HepG2 (cell line): ENCODE data around the gene WWTR1. TPM values are rescaled to one million over a fixed set of nuclear protein-coding genes. Genes with fewer than 3 reads are reported as not detected.

Source experiments
- ATAC-seq: fragments of 200-7000 bp; cut with Tn5 transposase; 3 replicates; pipeline ENCODE4 v1.9.1; 2020; ENCODE audit warnings: mild to moderate bottlenecking, moderate library complexity
- BruUV-seq: library from RNA; stranded (reverse); fragments of 400-500 nt; replicated peaks from 2 replicates; lab custom pipeline; 2021; lab: Mats Ljungman, UMichigan
- CTCF ChIA-PET: fragments of 300-600 bp; formaldehyde crosslinking; extraction: SDS; loops from one replicate; lab custom pipeline; 2021; ENCODE audit warnings: low total read pairs, inconsistent platforms, low intra/inter-chr PET ratio; lab: Yijun Ruan, JAX
- POLR2A ChIA-PET: fragments of 350-600 bp; sonication (Branson Sonifier 250); formaldehyde crosslinking; loops from one replicate; lab custom pipeline; 2020; ENCODE audit warnings: antibody characterized with exemption, inconsistent platforms; lab: Yijun Ruan, JAX
- DNase-seq: peaks from one replicate; pipeline ENCODE4 v3.0.0-alpha.2; 2015; ENCODE audit warnings: low spot score
- FAIRE-seq: peaks from 3 replicates; lab custom pipeline; 2011; peaks lifted over from hg19 to GRCh38; lab: Jason Lieb, UNC
- H2AFZ ChIP-seq: one replicate; pipeline ENCODE4 v1.6.1; 2011; ENCODE audit warnings: low read length, inconsistent platforms
- H3K27ac ChIP-seq: fragments of 300-600 bp; 3 replicates; pipeline ENCODE4 v1.8.0; 2011; ENCODE audit warnings: mixed run types, mild to moderate bottlenecking, mixed read lengths, low read length, inconsistent platforms; ENCODE audit not compliant: insufficient read depth; ENCODE audit errors: extremely low read length
- H3K27me3 ChIP-seq, 2 experiments: fragments of 200-600 bp in 1 of 2; 2 replicates in 1 of 2; 3 replicates in 1 of 2; pipeline versions ENCODE4 v1.6.0 to v1.8.0; 2011; ENCODE audit warnings: low read length in 2 of 2, mild to moderate bottlenecking in 2 of 2, moderate library complexity in 2 of 2, inconsistent platforms in 1 of 2; ENCODE audit not compliant: insufficient read depth in 2 of 2, control insufficient read depth in 1 of 2
- H3K36me3 ChIP-seq, 2 experiments: fragments of 200-600 bp in 1 of 2; replicated peaks in 1 of 2; 2 replicates in 1 of 2; 3 replicates in 1 of 2; pipeline versions ENCODE4 v1.5.1 to v1.8.0; 2011; ENCODE audit warnings: low read length in 2 of 2, inconsistent platforms in 1 of 2; ENCODE audit not compliant: insufficient read depth in 2 of 2, control insufficient read depth in 1 of 2
- H3K4me1 ChIP-seq: 2 replicates; pipeline ENCODE4 v1.5.1; 2012; ENCODE audit warnings: low read length, inconsistent platforms; ENCODE audit not compliant: insufficient read depth
- H3K4me2 ChIP-seq: 2 replicates; pipeline ENCODE4 v1.6.0; 2011; ENCODE audit warnings: low read depth, low read length, inconsistent platforms
- H3K4me3 ChIP-seq, 3 experiments: fragments of 200-600 bp in 1 of 3; sonication (generic), shearing (Covaris generic) in 1 of 3; replicated peaks in 1 of 3; 2 replicates each; pipeline ENCODE4 v1.5.1; 2011 to 2016; ENCODE audit warnings: low read length in 3 of 3, inconsistent platforms in 2 of 3, low read depth in 2 of 3, mild to moderate bottlenecking in 2 of 3, control low read depth in 1 of 3, mixed read lengths in 1 of 3; ENCODE audit not compliant: insufficient read depth in 1 of 3
- H3K79me2 ChIP-seq: one replicate; pipeline ENCODE4 v1.6.1; 2011; ENCODE audit warnings: low read length, inconsistent platforms; ENCODE audit not compliant: insufficient read depth
- H3K9ac ChIP-seq: 2 replicates; pipeline ENCODE4 v1.6.0; 2011; ENCODE audit warnings: mild to moderate bottlenecking, low read depth, low read length, inconsistent platforms; ENCODE audit not compliant: insufficient read depth
- H3K9me3 ChIP-seq: 2 replicates; pipeline ENCODE4 v1.5.1; 2012; ENCODE audit warnings: mild to moderate bottlenecking, low read length
- H4K20me1 ChIP-seq: 2 replicates; pipeline ENCODE4 v1.6.0; 2011; ENCODE audit warnings: inconsistent platforms, mild to moderate bottlenecking, low read length, moderate library complexity; ENCODE audit not compliant: insufficient read depth
- BCL6 ChIP-seq: IDR thresholded peaks from 2 replicates; pipeline ENCODE4 v1.6.1; 2016; ENCODE audit warnings: missing genetic modification reagents, missing compliant biosample characterization
- CBX5 ChIP-seq: sonication (generic); formaldehyde crosslinking; IDR thresholded peaks from 2 replicates; pipeline ENCODE4 v1.4.0; 2020; ENCODE audit warnings: missing genetic modification reagents, borderline replicate concordance
- CENPX ChIP-seq: sonication (generic); formaldehyde crosslinking; IDR thresholded peaks from 2 replicates; pipeline ENCODE4 v1.9.0; 2021; ENCODE audit warnings: mild to moderate bottlenecking, missing genetic modification reagents, moderate library complexity
- CHD2 ChIP-seq: IDR thresholded peaks from 2 replicates; pipeline ENCODE4 v1.6.1; 2011; ENCODE audit warnings: low read depth, low read length, improper control_type of control experiment
- ETS1 ChIP-seq: sonication (generic); formaldehyde crosslinking; IDR thresholded peaks from 2 replicates; pipeline ENCODE4 v1.4.0; 2020; ENCODE audit warnings: missing genetic modification reagents
- GRHL1 ChIP-seq: sonication (generic); formaldehyde crosslinking; conservative IDR thresholded peaks from 2 replicates; pipeline ENCODE4 v1.8.0; 2022; ENCODE audit warnings: missing genetic modification reagents
- HNF4G ChIP-seq, 2 experiments: sonication (generic) in 1 of 2; formaldehyde crosslinking in 1 of 2; IDR thresholded peaks; 2 replicates each; pipeline versions ENCODE4 v1.4.0 to v1.6.1; 2011 to 2020; ENCODE audit warnings: borderline replicate concordance in 2 of 2, low read depth in 2 of 2, mild to moderate bottlenecking in 2 of 2, low read length in 1 of 2, missing genetic modification reagents in 1 of 2, moderate library complexity in 1 of 2
- PATZ1 ChIP-seq: sonication (generic); formaldehyde crosslinking; IDR thresholded peaks from 2 replicates; pipeline ENCODE4 v1.4.0; 2020; ENCODE audit warnings: missing genetic modification reagents
- PCBP2 ChIP-seq: fragments of 200-400 bp; formaldehyde crosslinking; optimal IDR thresholded peaks from 2 replicates; pipeline ENCODE3; 2018; ENCODE audit warnings: low read length, low read depth; ENCODE audit not compliant: poor library complexity, severe bottlenecking
- SMARCC2 ChIP-seq: fragments of 450-650 bp; IDR thresholded peaks from 2 replicates; pipeline ENCODE4 v1.6.1; 2017; ENCODE audit warnings: antibody characterized with exemption, mild to moderate bottlenecking
- TFDP2 ChIP-seq: sonication (generic); formaldehyde crosslinking; IDR thresholded peaks from 2 replicates; pipeline ENCODE4 v1.4.0; 2020; ENCODE audit warnings: missing genetic modification reagents
- ZNF275 ChIP-seq: sonication (generic); formaldehyde crosslinking; IDR thresholded peaks from 2 replicates; pipeline ENCODE4 v1.8.0; 2022; ENCODE audit warnings: missing genetic modification reagents, mild to moderate bottlenecking, inconsistent platforms, borderline replicate concordance
- ZNF414 ChIP-seq: sonication (generic); formaldehyde crosslinking; IDR thresholded peaks from 2 replicates; pipeline ENCODE4 v1.5.0; 2020; ENCODE audit warnings: missing genetic modification reagents
- ZNF674 ChIP-seq: sonication (generic); formaldehyde crosslinking; IDR thresholded peaks from 2 replicates; pipeline ENCODE4 v1.5.0; 2020; ENCODE audit warnings: low read depth, mild to moderate bottlenecking, missing genetic modification reagents
- WGBS: methylation state at CpG from one replicate; pipeline ENCODE4 v1.1.6; 2017; ENCODE audit warnings: low lambda C conversion rate; 5-methylcytosine and 5-hydroxymethylcytosine counted together
- in situ Hi-C: cut with HindIII; loops from 2 replicates; pipeline ENCODE4 v1.10.0; 2017; ENCODE audit warnings: low pct_unique_long_range_greater_than_20kb; ENCODE audit not compliant: extremely low pct_ligation_motif_present
- intact Hi-C: fragments of 100-400 bp; cut with micrococcal nuclease; formaldehyde crosslinking; loops from one replicate; pipeline ENCODE4 v1.10.0; 2022; ENCODE audit not compliant: unreplicated experiment
- polyA plus RNA-seq, 8 experiments: library from polyadenylated mRNA; depleted of rRNA in 3 of 8; stranded (reverse) in 7 of 8; unstranded in 1 of 8; fragments of >200 nt; fragmentation: Illumina TruSeq in 4 of 8; extraction: Trizol in 4 of 8; gene quantifications; 2 replicates each; pipeline versions ENCODE4 v1.2.1 to v1.2.3, GENCODE V29; 2011 to 2016; ENCODE audit warnings: low read depth in 4 of 8, missing spikeins in 1 of 8, mixed read lengths in 1 of 8; ENCODE audit not compliant: insufficient read depth in 1 of 8
- total RNA-seq, 5 experiments: library from RNA; depleted of rRNA; stranded (reverse); fragments of >200 nt; fragmentation: Illumina TruSeq; extraction: Trizol; gene quantifications; 2 replicates each; pipeline ENCODE4 v1.2.3, GENCODE V29; 2016; ENCODE audit warnings: low read depth in 1 of 5

WWTR1 gene
- total and polyA plus RNA-seq, 2 of the 13 experiments (the other 11 are each of a cell fraction or from before 2014, with no cell fraction given), result 19.7 to 139 TPM

- DNase-seq, result no peak
- Histone ChIP-seq H4K20me1 (no peaks in the 10 kb centered on the region), H3K4me2 (no peak overlapping the region), H3K27me3 (no peaks in the 10 kb centered on the region), H3K79me2 (no peaks in the 10 kb centered on the region), H3K9me3 (no peaks in the 10 kb centered on the region), H3K4me3 (no peak overlapping the region), H3K9ac (no peak overlapping the region), H2AFZ (no peak overlapping the region), H3K27ac (no peak overlapping the region), H3K36me3 (no peaks in the 10 kb centered on the region), H3K4me1 (no peaks in the 10 kb centered on the region)
- peak; percentile 56; the same call in 2 of the 3 replicates for ATAC-seq
- no TSS peak for BruUV-seq
- intact Hi-C loops, result no loop called here
- FAIRE-seq, result no peak
- CTCF ChIA-PET, result no interaction called here
- 57% methylated on average over 7 of the region's 7 CpGs for WGBS
- POLR2A ChIA-PET, result no interaction called here
- in situ Hi-C loops, result no loop called here
- TF ChIP-seq GRHL1 (CRISPR knock-in tag) (no peak), PATZ1 (CRISPR knock-in tag) (no peak), HNF4G (IDR thresholded peaks at IDR 0.05; ENCODE audit: borderline replicate concordance, low read depth, low read length) (no peak), HNF4G (CRISPR knock-in tag; IDR thresholded peaks at IDR 0.05; ENCODE audit: borderline replicate concordance, low read depth) (no peak), ETS1 (CRISPR knock-in tag) (no peak), BCL6 (CRISPR knock-in tag) (no peak), PCBP2 (no peak), SMARCC2 (no peak), CENPX (CRISPR knock-in tag) (no peak), TFDP2 (CRISPR knock-in tag) (no peak), CBX5 (CRISPR knock-in tag) (no peak), ZNF674 (CRISPR knock-in tag) (no peak), ZNF275 (CRISPR knock-in tag) (no peak), ZNF414 (CRISPR knock-in tag) (no peak), CHD2 (no peak)
Observed at GRCh38 chr3:149678351-149678950, 20.6 kb upstream of the WWTR1 start.
